Suppressor macrophage treated with lipopolysaccharide for 1 hour (primary cell): ENCODE measurements around the gene PHLDB1.
A peak's percentile ranks its signal among the peaks of the same experiment; 100 is the strongest.

Experiments
- DNase-seq, 3 donors: peaks; one replicate each; pipeline ENCODE4 v3.0.0-alpha.2; 2020 to 2022

PHLDB1 gene

DNA sequence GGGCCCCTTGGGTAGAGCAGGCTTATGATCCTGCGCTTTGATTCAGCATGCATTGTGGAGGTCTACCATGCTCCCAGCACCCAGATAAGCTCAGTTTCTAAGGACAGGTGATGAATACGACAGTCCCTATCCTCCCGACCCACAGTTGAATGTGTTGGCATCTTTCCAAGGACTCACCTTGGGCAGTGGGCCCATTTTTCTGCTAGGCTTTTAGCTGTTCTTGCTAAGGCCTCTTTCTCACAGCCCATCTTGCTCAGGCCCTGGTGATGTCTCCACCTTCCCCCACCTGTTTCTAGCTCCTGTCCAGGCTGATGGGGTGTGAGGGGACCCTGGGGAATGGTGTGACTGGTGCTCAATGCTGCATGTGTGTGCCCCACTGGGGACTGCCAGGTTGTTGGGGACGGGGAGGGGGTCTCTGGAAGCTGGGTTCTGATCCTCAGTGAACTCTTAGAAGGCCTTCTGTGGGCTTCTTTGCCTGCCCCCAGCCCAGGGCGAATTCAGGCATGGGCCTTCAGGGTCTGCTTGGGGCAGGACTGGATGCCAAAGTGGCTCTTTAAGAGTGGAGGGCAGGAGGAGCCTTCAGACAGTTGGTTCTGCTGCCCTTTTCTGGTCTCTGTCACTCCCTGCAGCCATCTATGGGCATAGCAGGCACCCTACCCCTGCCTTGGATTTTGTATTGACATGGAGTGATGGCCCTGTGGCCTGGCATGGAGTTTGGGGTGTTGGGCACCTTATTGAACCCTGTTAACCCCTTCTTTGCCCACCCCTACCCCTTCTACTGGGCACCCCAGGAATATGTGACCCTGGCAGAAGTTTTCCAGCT is 33.1 kb downstream of the PHLDB1 start:
- DNase-seq = peak in 1 of 3 donors; percentile 19

DNA sequence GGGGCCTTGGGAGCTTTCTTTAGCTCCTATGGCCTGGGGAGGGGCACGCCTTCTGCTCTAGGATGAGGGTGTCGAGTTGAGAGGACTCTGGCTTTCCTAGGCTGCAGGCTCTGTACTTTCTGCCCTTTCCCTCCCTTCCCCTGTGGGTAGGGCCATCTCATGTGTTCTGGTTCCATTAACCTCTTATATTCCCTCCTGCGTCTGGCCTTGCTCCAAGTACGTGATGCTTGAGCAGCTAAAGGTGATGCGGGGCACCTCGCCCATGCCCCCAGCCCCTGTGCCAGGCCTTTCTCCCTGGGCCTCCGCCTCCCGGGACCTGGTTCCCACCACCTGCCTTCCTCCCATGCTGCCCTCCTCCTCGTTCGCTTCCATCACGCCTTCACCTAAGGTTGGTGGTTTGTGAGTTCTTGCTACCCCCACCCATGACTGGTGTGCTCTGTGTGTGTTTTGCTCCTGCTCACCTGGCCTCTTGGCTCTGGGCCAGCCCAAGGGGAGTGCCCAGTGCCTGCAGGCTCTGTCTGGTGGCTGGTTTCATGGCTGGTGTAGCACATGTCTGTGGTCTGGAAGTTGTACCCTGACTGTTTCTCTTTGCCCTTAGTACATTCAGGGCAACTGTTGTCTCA is 34.1 kb downstream of the PHLDB1 start:
- DNase-seq = no peak

DNA sequence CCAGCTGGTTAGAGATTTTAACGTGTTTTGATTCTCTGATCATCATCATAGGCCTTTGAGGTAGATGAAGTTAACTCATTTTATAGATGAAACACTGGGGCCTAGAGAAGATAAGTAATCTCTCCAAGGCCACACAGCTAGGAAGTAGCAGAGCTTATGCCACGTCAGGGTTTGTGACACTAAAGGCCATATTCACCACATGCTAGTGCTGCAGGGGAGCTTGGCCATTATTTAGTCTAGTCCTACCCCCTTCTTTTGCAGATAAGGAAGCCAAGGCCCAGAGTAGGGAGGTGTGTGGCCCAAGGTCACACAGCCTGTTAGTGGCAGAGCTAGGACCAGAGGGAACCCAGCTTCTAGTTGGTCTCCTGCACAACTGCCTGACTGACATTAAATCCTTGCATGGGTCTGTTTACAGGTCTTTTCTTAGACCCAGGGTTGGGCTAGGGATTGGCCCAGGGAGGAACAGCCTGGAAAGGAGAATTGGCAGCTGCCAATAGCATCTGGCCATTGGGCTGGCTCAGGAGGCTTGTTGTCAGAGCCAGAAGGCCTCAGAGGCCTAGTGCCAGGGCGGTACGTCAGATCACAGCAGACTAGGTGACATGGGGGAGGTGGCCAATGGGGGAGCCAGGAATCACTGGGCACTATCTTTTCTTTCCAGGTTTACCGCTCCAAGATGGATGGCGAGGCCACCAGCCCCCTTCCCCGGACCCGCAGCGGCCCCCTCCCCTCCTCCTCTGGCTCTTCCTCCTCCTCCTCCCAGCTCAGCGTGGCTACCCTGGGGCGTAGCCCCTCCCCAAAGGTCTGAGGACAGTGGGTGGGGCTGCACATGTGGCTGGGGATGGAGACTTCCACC is 36.0 kb downstream of the PHLDB1 start:
- no peak for DNase-seq

DNA sequence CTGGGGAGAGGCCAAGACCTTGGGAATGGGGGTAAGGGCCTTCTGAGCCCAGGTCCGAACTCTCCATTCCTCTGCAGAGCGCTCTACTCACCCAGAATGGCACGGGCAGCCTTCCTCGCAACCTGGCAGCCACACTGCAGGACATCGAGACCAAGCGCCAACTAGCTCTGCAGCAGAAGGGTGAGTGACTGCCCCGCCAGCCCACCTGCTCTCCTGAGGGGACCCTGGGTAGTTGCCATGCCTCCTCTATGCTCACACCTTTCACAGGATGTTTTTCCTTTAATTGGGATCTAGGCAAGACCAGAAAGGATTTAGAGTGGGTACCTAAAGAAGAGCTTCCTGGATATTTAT is 36.6 kb downstream of the PHLDB1 start:
- DNase-seq = no peak

DNA sequence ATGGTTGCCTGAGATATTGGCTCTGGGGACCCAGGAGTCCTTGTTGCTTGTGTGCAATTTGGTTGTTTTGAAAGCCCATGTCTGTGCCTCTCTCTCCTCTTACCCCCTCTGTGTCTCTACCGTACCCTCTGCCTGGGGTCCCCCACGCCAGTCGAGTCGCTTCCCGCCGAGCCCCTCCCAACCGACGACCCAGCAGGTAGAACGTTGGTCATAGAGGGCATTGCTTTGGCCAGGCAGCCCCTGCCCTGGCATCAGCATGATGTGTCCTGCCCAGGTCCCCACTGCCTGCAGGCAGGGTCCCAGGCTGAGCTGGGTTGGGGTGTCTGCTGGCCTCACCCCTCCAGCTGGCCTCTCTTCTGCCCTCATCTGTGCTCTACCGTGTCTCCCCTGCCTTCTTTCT is 37.1 kb downstream of the PHLDB1 start:
- no peak for DNase-seq

DNA sequence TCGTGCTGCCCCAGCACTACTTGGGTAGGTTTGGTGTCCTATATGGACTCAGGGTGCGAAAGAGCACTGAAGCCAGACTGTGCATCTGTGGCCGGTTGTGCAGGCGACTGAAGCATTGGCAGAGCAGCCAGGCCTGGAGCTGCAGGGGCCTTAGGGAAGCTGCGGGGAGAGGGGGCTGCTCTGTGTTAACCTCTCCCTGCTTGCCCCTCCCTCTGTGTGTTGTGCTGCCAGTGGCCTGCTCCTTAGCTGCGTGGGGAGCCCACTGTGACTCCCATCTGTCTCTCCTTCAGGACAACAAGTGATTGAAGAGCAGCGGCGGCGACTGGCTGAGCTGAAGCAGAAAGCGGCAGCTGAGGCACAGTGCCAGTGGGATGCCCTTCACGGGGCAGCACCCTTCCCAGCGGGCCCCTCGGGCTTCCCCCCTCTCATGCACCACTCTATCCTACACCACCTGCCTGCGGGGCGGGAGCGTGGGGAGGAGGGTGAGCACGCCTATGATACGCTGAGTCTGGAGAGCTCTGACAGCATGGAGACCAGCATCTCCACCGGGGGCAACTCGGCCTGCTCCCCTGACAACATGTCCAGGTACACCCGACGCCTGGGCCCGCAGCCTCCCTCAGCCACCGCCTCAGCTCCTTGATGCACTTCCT is 37.8 kb downstream of the PHLDB1 start:
- no peak for DNase-seq

DNA sequence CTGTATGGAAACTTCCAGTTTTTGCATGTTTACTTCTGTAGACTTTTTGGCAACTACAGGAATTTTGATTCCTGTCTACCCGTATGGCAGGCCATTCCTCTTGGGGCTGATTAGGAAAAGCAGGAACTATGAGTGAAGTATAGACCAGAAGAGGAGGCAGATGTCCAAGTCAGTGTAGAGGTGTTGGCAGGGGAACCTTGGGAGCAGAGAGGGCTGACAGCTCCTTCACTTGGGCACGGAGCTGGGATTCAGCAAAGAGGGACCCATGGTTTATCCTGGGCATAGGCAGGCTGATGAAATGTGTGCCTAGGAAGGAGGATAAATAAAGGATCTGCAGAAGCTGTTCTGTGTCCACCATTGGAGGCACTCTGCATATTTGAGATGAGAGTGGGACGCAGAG is 39.0 kb downstream of the PHLDB1 start:
- DNase-seq = no peak

DNA sequence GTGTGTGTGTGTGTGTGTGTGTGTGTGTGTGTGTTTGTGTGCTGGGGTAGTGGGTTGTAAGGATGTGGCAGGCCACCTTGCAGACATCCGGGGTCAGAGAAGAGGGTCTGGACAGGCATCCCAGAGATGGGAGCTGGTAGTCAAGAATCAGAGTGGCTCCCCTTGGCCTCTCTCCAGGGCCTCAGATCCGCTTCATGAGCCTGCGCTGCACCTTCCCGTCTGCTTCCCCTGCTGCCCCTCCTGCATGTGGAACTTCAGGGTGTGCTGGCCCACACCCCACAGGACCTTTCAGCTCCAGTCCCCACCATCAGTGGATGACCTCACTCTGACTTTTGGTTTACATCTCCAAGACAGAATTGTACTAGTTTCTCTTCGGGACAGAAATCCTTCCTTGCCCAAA is 40.9 kb downstream of the PHLDB1 start:
- DNase-seq = no peak

DNA sequence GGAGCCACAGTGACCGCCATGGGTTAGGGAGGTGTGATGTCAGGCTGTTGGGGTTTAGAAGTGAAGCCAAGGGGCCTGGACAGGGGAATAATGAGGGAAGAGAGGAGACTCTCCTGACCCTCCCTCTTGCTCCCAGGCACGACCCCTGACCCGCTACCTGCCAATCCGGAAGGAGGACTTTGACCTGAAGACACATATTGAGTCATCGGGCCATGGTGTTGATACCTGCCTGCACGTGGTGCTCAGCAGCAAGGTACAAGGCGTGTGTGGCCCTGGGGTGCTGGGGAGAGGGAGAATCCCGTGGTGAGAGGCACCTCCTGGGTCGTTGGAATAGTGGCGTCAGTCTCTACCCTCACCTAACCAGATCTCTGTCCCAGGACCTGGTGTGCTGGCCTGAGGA is 42.5 kb downstream of the PHLDB1 start:
- DNase-seq = no peak

DNA sequence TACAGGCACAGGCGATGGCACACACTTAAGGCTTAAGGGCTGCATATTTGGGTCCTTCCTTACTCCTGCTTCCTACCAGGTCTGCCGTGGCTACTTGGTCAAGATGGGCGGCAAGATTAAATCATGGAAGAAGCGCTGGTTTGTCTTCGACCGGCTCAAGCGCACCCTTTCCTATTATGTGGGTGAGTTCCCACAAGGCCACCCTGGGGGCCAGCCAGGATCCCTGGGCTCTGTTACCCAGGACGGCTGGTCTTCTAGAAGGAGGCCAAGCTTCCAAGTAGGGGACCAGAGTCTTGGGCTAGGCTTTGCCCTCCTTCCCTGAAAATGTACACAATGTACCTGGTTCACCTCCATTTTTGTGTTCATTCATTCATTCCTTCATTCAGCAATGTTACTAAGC is 43.0 kb downstream of the PHLDB1 start:
- DNase-seq = no peak

DNA sequence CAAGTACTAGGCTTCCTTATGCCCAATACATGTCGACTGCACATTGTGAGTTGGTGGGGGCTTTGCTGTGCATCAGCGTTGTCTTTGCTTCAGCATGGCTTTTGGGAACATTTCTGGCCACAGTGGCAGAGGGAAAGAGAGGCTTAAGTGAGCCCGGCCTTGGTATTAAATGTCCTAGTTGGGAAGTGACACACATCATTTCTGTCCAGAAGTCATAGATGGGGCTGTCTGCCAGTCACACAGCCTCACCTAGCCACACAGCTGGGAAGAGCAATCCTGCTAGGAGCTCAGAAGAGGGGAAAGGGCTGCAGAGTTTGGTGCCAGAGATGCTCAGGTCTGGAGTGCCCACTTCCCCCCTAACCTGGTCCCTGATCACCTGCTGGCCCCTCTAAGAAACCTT is 44.4 kb downstream of the PHLDB1 start:
- no peak for DNase-seq

DNA sequence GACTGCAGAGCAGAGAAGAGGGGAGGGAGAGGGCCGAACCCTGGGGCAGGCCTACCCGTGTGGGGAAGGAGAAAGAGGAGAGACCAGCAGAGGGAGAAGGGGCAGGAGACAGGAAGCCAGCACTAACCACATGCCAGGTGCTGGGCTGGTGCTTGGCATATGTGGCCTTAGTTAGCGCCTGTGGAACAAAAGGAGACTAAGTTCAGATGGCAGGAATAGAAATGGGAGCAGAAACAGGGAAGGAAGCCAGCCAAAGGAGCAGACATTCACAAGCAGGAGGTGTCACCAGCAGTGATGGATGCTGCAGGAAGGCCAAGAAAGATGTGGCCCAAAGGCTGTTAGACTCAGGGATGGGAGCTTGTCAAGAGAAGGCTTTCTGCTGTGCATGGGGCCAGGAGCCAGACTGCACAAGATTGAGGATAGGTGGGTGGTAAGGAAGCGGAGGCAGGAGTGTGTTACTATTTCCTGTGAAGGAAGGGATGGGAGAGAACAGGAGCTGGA is 45.3 kb downstream of the PHLDB1 start:
- DNase-seq = no peak

DNA sequence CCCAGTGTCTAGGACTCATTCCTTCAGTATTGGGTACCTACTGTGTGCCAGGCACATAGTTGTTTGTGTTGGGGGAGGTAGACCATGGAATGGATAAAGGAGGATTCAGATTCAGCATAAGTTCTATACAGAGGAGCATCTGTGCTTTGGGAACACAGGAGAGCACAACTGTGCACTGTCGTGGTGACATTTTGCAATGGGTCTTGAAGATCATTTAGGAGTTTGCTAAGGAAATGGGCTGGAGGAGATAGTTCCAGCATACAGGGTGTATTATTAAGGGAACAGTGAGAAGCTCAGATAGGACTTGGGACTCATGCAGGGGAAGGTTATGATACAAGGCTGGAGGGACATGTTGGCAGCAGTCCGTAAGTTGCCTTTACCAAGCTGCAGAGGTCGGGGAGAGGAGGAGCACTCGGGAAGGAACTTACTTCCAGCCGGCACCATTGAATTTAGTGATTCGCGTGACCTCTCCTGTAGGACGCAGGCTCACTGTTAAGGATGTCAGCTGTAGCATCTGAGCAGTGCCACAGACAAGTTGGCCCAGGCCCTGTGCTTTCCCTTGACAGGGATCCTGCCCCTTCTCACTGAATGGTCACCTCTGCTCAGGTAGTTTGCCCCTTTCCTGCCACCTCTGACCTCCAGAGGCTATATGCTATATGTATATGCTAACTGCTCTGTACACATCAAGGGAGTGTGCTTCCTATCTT is 46.4 kb downstream of the PHLDB1 start:
- DNase-seq = no peak

DNA sequence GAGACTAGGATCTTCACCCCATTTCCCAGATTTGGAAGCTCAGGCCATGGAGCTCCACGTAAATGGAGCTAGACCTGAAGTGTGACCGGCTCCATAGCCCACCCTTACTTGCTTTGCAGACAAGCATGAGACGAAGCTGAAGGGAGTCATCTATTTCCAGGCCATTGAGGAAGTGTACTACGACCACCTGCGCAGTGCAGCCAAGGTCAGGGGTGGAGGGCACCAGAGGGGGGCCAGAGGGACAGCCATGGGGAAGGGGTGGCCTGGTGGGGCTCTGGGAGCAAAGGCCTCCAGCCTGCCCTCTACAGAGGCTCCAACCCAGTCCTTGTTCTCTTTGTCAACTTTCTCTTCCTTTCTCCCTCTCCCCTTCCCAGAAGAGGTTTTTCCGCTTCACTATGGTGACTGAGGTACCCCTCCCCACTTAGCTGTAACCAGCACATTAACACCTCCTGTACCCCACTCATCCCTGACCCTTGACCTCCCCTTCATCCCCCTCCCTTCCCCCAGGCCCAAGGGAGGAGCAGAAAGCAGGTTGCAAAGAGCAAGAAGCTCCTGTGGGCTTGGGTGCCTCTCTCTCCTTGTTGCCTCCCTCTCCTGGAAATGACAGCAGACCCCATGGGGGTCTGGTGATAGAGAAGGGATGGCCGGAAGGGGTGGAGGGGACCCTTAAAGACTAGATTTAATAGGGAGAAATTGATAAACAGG is 48.2 kb downstream of the PHLDB1 start:
- DNase-seq = no peak

DNA sequence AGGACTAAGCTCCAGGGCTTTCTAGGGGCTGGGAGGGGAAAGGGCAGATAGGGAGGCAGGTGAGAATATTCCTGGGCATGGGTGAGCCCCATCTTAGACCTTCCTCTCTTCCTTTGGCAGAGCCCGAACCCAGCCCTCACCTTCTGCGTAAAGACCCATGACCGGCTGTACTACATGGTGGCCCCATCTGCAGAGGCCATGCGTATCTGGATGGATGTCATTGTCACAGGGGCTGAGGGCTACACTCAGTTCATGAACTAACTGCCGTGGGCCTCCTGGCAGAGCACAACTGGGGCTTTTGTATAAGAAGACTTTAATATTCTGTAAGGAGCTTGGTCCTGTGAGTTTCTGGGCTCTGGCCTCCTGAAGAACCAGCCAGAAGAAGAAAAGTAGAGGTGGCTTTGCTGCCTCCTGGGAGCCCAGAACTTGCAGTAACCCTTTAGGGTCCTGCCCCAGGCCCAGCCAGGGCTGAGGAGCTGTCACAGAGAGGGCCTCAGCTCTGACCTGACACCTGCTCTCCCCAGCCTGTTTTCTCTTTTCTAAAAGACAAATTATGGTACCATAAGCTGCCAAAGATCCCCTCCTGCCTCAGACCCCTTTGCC is 49.2 kb downstream of the PHLDB1 start:
- DNase-seq = no peak

DNA sequence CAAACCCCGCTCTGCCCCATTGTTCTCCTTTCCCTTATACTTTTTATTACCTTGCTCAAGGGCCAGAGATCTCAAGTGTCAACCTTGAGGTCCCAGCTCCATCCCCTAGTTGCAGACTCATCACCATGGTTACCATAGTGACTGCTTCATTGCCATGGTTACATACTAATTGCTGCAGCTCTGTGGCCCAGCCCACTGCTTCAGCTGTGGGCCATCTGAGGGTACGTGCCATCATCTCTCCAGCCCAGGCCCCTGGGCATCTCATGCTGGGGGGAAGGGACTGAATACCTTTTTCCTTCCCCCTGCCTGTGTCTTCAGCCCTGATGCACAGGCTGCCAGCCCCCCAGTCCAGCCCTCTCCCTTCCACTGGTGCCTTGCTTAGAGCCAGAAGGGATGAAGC is 49.8 kb downstream of the PHLDB1 start:
- DNase-seq = no peak

DNA sequence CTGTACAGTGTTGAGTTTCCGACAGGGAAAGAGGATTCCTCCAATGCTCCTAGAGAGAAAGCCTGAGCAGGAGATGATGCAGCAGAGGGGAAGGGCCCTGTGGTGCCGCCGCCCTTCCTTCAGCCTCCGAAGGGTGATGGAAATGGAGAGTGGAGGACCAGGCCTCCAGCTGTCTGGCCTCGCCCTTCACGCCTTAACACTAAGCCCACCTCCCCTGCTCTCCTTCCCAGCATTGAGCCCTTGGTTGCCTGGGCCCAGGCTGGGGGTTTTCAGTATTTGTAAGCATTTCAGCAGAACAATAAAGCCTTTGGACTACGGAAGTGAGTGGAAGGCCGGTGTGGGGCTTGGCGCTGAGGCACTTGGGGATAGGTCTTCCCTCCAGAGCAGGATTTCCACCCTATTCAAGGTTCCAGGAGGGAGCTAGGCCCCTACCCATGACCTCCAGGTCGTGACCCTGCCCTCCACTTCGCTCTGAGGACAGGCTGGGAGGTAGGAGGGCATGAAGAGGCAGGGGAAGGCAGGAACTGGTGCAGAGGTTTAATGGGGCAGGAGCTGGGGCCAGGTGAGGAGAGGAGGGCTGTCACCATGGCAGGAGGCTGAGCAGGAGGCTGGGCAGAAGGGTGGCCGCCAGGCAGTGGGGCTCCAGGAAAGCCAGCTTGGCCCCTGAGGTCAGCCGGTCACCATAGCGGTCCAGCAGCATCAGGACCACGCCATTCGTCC is 50.5 kb downstream of the PHLDB1 start:
- DNase-seq = no peak

DNA sequence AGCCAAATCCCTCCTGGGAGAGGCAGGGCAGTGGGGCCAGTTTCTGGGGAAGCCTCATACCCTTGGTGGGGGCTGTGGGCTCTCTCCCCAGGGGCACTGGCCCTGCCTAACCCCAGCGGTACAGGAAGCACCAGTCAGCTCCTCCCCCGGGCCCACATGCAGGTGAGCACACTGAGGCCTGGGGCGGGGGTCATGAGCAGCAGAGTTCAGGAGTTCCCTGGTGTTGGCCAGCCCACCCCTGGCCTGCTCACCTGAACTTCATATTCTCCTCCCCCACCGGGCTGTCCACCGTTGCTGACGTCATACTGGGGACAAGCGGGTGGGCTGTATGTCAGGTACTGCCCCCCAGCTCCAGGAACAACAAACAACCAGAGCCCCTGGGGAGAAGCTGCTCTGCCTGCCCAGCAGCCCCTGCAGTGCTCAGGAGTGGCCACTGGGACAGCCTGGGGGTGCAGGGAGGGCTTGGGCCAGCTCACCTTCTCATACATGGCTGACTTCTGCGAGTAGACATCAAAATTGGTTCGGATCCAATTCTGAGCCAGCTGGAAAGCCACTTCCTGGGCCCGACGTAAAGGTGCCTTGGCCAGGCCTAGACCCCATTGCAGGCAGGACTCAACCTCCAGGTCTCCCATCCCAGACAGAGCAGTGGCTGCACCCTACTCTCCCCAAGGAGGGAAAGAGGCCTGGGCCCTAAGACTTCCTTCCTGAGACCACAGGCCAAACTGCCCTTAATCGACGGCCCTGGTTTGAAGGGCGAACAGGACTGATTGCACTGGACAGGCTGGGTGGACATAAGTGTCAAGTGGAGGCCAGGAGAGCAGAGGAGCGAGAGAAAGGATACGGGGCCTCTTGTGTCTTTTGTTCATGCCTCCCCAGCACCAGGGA is 51.3 kb downstream of the PHLDB1 start:
- no peak for DNase-seq

DNA sequence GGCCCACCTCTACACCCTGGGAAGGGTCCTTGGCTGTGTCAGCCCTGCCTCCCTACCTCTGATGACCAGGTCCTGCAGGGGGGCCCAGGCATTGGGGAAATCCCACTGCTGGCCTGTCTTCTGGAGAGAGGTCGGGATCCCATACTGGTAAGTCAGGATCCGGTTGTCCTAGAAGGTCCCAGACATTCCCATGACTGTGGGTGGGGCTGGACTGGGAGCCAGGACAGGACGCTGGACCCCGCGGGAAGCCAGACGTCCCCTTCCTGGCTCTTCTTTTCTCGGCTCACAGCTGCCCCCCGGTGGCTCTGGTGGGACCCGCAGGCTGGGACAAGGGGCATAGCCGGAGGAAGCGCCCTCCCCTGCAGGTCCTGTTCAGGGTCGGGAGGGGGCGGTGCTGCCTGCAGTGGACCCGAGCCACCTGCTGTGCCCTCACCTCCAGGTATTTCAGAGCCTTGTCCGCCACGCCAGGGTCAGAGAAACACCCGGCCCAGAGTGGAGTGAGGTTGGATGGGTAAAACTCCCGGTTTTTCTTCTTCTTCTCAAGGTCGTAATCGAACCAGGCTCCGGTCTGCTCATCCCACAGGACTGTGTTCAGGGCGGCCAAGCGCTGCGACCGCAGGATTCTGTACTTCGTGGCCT is 52.0 kb downstream of the PHLDB1 start:
- peak; percentile 84 to 92 (median 87) for DNase-seq
